ENCODE measurements around the gene UGT8. TPM values are rescaled to one million over a fixed set of nuclear protein-coding genes. Genes with fewer than 3 reads are reported as not detected.
"Not testable (repeated sequence)": the region's sequence is repeated elsewhere in the genome, so short reads cannot be mapped to it uniquely, and the experiment has no call there.

The UGT8 gene, protein sequence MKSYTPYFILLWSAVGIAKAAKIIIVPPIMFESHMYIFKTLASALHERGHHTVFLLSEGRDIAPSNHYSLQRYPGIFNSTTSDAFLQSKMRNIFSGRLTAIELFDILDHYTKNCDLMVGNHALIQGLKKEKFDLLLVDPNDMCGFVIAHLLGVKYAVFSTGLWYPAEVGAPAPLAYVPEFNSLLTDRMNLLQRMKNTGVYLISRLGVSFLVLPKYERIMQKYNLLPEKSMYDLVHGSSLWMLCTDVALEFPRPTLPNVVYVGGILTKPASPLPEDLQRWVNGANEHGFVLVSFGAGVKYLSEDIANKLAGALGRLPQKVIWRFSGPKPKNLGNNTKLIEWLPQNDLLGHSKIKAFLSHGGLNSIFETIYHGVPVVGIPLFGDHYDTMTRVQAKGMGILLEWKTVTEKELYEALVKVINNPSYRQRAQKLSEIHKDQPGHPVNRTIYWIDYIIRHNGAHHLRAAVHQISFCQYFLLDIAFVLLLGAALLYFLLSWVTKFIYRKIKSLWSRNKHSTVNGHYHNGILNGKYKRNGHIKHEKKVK
- 0.07 TPM in 1 of 2 replicates, not detected in the other for total RNA-seq

DNA sequence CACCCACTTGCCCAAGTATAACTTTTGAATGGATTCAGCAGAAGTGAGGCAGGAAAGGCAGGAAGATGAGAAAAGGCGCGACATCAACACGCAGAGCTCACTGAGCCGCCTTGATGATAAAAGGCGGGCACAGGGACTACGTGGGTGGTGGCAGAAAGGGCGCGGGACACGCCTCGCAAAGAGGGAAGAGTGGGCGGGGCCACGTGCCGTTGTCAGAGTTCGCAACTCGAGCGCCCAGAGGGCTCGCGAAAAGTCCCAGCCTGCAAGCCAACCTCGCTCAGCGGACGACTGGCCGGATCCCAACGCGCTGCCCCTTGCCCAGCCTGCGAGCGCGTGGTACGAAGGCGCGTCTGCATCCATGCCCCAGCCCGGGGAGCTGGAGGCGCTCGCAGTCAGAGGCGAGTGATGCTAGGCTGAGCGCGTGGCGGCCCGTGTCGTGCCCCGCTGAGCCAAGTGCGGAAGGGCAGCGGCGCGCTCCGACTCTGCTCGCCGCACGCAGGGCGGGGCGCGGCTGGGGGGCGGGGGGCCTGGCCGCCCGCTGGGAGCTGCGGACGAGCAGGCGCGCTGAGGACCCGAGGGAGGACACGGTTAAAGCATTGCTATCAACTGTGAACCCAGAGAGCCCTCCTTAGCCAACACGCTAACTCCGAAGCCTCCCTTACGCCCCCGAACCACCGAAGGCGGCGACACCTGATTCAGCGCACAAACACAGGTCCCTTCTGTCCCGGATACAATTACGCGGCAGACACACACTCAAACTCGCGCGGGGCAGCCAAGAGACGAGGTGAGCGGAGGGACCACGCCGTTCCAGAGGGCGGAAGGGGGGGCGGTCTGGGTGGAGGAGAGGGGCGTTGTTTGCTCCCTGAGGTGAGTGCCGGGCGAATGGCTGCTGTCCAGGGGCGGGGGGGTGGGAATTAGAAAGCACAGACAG lies at the start of gene UGT8:
Gene UGT8 (plus strand): TSS at position 617 of the 931 bp plus-strand sequence. CDS start 24,074 bp downstream, outside the sequence.
- H3K36me3 Mint-ChIP-seq (ENCODE audit: low read depth): no peaks in the 10 kb centered on the region
- peaks cover 40% of the 10 kb centered on the region for H3K27me3 Mint-ChIP-seq (ENCODE audit: low read depth)
- no peaks in the 10 kb centered on the region for H3K9me3 Mint-ChIP-seq
- intact Hi-C loops (cut with micrococcal nuclease): no loop called here
- H3K4me3 Mint-ChIP-seq (ENCODE audit: low read depth): peak within 1 kb of the TSS; percentile 28
- peaks cover 8% of the 10 kb centered on the region for H3K4me1 Mint-ChIP-seq (ENCODE audit: low read depth)
- peak; percentile 12 for DNase-seq (ENCODE audit: low spot score)
- no peak within 1 kb of the TSS for H3K27ac Mint-ChIP-seq

- no peaks in the 10 kb centered on the region for H3K27me3 Mint-ChIP-seq (ENCODE audit: low read depth)
- H3K36me3 Mint-ChIP-seq (ENCODE audit: low read depth): no peaks in the 10 kb centered on the region
- H3K27ac Mint-ChIP-seq: no peak overlapping the region
- H3K9me3 Mint-ChIP-seq: peaks cover 11% of the 10 kb centered on the region
- no peak overlapping the region for H3K4me3 Mint-ChIP-seq (ENCODE audit: low read depth)
- H3K4me1 Mint-ChIP-seq (ENCODE audit: low read depth): no peaks in the 10 kb centered on the region
- DNase-seq (ENCODE audit: low spot score): no peak
- intact Hi-C loops (cut with micrococcal nuclease): no loop called here
Observed at GRCh38 chr4:114549638-114550037, 49.0 kb upstream of the UGT8 start.

DNA sequence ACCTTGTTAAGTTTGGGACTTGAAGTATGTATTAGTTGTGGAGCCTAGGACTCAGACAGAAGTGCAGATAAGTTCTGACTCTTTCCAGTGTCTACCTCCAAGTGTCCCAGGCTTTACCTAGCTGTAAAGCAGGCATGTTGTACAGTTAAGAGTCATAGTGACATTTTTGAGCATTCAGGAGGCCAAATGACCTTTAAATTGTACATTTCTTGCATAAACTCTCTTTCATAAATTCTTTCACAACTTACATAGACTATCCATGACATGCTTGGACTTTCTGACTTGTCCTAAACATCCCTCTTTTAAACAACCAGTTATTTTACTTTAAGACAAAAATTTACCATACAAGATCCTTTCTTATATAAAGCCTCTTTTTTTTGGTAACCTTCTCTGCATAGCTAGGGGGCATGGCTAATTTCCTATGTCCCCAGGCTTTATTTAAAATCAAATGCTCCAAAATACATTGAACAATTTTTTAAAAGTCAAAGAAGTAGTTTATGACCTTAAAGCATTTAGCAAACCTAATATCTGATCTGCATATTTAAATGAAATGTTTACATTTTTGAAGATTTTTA lies 40.1 kb upstream of the UGT8 start:
- Mint-ChIP-seq H3K36me3 (ENCODE audit: low read depth) (no peaks in the 10 kb centered on the region), H3K27me3 (ENCODE audit: low read depth) (no peaks in the 10 kb centered on the region), H3K27ac (no peak overlapping the region), H3K4me3 (ENCODE audit: low read depth) (no peak overlapping the region), H3K9me3 (peaks cover 13% of the 10 kb centered on the region), H3K4me1 (ENCODE audit: low read depth) (no peaks in the 10 kb centered on the region)
- intact Hi-C loops (cut with micrococcal nuclease): no loop called here
- no peak for DNase-seq (ENCODE audit: low spot score)

- no peaks in the 10 kb centered on the region for H3K27me3 Mint-ChIP-seq (ENCODE audit: low read depth)
- DNase-seq (ENCODE audit: low spot score): no peak
- no peaks in the 10 kb centered on the region for H3K36me3 Mint-ChIP-seq (ENCODE audit: low read depth)
- intact Hi-C loops (cut with micrococcal nuclease): no loop called here
- no peak overlapping the region for H3K4me3 Mint-ChIP-seq (ENCODE audit: low read depth)
- no peaks in the 10 kb centered on the region for H3K4me1 Mint-ChIP-seq (ENCODE audit: low read depth)
- no peak overlapping the region for H3K27ac Mint-ChIP-seq
- H3K9me3 Mint-ChIP-seq: peaks cover 13% of the 10 kb centered on the region
Observed at GRCh38 chr4:114561590-114561989, 37.0 kb upstream of the UGT8 start.

- Mint-ChIP-seq H3K9me3 (peaks cover 13% of the 10 kb centered on the region), H3K4me3 (ENCODE audit: low read depth) (no peak overlapping the region), H3K27me3 (ENCODE audit: low read depth) (no peaks in the 10 kb centered on the region), H3K27ac (no peak overlapping the region), H3K36me3 (ENCODE audit: low read depth) (no peaks in the 10 kb centered on the region), H3K4me1 (ENCODE audit: low read depth) (no peaks in the 10 kb centered on the region)
- intact Hi-C loops (cut with micrococcal nuclease): no loop called here
- no peak for DNase-seq (ENCODE audit: low spot score)
Observed at GRCh38 chr4:114562176-114562904, 36.3 kb upstream of the UGT8 start.

DNA sequence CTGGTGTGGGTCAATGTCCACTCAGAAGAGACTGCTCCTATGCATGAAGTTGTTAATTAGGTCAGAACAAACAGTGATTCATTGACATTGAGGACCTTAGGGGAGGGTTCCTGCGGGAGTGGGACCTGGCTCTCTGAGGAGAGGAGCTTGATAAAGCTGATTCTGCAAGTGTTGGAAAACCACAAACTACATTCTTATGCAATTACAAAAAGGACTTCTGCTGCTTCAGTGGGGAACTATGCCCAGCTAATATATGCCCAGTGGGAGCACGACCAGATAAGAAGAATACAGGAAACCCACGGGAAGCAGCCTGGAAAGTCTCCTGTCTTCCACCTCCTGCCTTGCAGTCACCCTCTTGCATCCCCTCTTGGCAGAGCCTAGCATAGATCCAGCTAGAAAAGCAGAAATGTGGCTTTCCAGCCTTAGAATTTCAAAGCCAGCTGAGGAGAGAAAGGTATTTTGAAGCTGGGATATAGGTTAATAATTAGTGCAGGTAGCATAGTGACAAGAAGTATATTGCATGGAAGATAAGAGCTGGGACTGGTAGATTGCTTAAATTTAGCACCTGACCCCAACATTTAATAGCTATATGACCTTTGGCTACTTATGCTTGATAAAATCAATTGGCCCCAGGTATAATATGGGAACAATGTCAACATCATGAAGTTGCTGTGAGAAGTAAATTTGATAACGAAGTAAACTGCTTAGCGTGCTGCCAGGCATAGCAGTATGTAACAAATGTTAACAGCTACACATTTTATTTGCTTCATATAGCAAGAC lies 34.9 kb upstream of the UGT8 start:
- DNase-seq (ENCODE audit: low spot score): no peak
- Mint-ChIP-seq H3K4me3 (ENCODE audit: low read depth) (no peak overlapping the region), H3K4me1 (ENCODE audit: low read depth) (no peaks in the 10 kb centered on the region), H3K9me3 (peaks cover 4% of the 10 kb centered on the region), H3K27me3 (ENCODE audit: low read depth) (no peaks in the 10 kb centered on the region), H3K36me3 (ENCODE audit: low read depth) (no peaks in the 10 kb centered on the region), H3K27ac (no peak overlapping the region)
- intact Hi-C loops (cut with micrococcal nuclease): no loop called here

DNA sequence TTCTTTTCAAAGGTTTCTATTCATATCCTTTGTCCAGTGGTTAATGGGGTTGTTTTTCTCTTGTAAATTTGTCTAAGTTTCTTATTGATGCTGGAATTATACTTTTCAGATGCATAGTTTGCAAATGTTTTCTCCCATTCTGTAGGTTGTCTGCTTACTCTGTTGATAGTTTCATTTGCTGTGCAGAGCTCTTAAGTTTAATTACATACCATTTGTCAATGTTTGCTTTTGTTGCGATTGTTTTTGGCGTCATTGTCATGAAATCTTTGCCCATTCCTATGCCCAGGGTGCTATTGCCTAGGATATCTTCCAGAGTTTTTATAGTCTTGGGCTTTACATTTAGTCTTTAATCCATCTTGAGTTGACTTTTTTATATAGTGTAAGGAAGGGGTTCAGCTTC lies 21.2 kb upstream of the UGT8 start:
- intact Hi-C loops (cut with micrococcal nuclease): no loop called here
- Mint-ChIP-seq H3K4me1 (ENCODE audit: low read depth) (no peaks in the 10 kb centered on the region), H3K27ac (no peak overlapping the region)

DNA sequence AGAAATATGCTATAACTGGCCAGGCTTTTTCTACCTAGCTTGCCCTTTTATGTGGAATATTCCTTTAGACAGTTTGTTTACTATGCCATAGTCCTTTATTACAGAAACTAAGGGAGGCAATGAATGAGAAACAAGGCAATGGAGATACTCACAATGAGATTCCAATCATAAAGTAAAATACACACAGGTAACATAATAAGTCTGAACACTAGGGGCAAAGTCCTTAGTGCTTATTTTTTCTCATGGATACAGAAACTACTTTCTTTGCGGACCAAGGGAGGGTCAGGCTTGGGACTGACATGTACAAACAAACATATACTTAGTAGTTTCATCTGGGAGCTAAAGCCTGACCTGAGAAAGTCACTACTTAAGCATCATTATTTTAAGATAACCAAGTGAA lies 16.0 kb upstream of the UGT8 start:
- no peak for DNase-seq (ENCODE audit: low spot score)
- intact Hi-C loops (cut with micrococcal nuclease): no loop called here
- peaks cover 11% of the 10 kb centered on the region for H3K9me3 Mint-ChIP-seq
- no peak overlapping the region for H3K4me3 Mint-ChIP-seq (ENCODE audit: low read depth)
- no peak overlapping the region for H3K27ac Mint-ChIP-seq
- no peaks in the 10 kb centered on the region for H3K4me1 Mint-ChIP-seq (ENCODE audit: low read depth)
- H3K27me3 Mint-ChIP-seq (ENCODE audit: low read depth): no peaks in the 10 kb centered on the region
- no peaks in the 10 kb centered on the region for H3K36me3 Mint-ChIP-seq (ENCODE audit: low read depth)

More for the DNA sequence above, 21.2 kb upstream of the UGT8 start:
- no peaks in the 10 kb centered on the region for H3K27me3 Mint-ChIP-seq (ENCODE audit: low read depth)
- H3K4me3 Mint-ChIP-seq (ENCODE audit: low read depth): no peak overlapping the region
- peaks cover 11% of the 10 kb centered on the region for H3K9me3 Mint-ChIP-seq
- no peak for DNase-seq (ENCODE audit: low spot score)
- H3K36me3 Mint-ChIP-seq (ENCODE audit: low read depth): no peaks in the 10 kb centered on the region

DNA sequence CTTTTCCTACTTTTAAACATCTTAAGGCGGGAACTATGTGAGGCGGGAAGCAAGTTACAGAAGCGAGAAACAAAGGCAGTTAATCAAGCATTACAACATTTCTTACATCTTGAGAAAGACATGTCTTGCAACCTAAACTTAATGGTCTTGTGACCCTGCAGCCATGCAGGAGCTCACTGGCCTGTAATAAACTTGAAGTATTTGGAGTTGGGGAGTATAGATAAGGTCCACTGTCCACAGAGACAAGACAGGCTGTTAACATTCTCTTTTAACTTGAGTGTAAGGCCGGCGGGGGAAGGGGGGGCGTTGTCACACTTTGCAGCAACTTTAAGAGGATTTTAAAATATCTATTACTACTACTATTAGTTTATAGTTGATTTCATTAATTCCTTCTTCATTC lies 10.3 kb upstream of the UGT8 start:
- Mint-ChIP-seq H3K4me1 (ENCODE audit: low read depth) (no peaks in the 10 kb centered on the region), H3K27me3 (ENCODE audit: low read depth) (no peaks in the 10 kb centered on the region), H3K36me3 (ENCODE audit: low read depth) (no peaks in the 10 kb centered on the region), H3K27ac (no peak overlapping the region), H3K9me3 (no peaks in the 10 kb centered on the region), H3K4me3 (ENCODE audit: low read depth) (no peak overlapping the region)
- intact Hi-C loops (cut with micrococcal nuclease): no loop called here
- no peak for DNase-seq (ENCODE audit: low spot score)

DNA sequence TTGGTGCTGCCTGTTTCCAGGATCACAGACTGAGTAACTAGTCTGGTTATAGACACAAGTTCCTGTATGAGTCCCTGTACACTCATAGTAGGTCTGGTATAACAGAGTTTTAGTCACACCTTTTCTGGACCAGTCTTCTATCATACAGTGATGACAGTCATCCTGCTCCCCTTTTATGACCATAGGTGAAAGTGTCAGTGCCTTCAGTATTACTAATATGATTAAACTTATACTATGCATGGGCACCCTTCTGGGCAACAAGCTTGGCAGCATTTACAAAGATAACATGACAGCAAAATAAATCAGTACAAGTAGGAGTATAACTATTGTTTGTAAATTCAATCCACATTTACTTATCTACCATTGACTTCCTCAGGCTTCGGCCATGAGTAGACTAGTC lies 8.2 kb upstream of the UGT8 start:
- DNase-seq (ENCODE audit: low spot score); H3K27ac Mint-ChIP-seq; H3K9me3 Mint-ChIP-seq; H3K4me3 Mint-ChIP-seq (ENCODE audit: low read depth); intact Hi-C loops (cut with micrococcal nuclease); H3K4me1 Mint-ChIP-seq (ENCODE audit: low read depth); H3K27me3 Mint-ChIP-seq (ENCODE audit: low read depth); H3K36me3 Mint-ChIP-seq (ENCODE audit: low read depth): not testable (repeated sequence)

DNA sequence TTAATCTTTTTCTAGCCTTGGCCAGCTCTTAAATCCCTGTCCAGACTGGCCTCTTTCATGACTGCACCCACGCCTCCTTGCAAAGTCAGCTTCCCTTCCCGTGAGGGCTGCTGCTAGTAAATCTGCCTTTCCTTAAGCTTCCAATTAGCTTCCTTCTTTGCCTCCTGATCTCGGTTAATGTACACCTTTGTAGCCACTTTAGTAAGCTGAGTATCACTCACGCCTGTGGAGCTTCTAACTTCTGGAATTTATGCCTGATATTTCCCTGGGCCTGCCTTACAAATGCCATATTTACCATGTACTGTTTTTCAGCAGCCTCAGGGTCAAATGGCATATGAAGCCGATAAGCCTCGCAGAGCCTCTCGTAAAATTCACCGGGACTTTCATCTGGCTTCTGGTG lies 5.1 kb upstream of the UGT8 start:
- no peaks in the 10 kb centered on the region for H3K9me3 Mint-ChIP-seq
- no peaks in the 10 kb centered on the region for H3K36me3 Mint-ChIP-seq (ENCODE audit: low read depth)
- H3K4me3 Mint-ChIP-seq (ENCODE audit: low read depth): no peak overlapping the region
- H3K27me3 Mint-ChIP-seq (ENCODE audit: low read depth): peaks cover 18% of the 10 kb centered on the region
- no peak for DNase-seq (ENCODE audit: low spot score)
- intact Hi-C loops (cut with micrococcal nuclease): no loop called here
- H3K4me1 Mint-ChIP-seq (ENCODE audit: low read depth): no peaks in the 10 kb centered on the region
- H3K27ac Mint-ChIP-seq: no peak overlapping the region

Data from activated T-helper 2 cell treated with anti-CD3 and anti-CD28 coated beads, Interferon-gamma antibody, Interleukin-2, Interleukin-4, amounts not matched to agents 10 μg/mL and 5 μg/mL and 100 μg/mL, durations not matched to agents 14 hours and 24 hours and 36 hours (primary cell).